GM21381 (cell line): ENCODE measurements around the gene SAMD3.
"Not testable (repeated sequence)": the region's sequence is repeated elsewhere in the genome, so short reads cannot be mapped to it uniquely, and the experiment has no call there.

Experiments
- ATAC-seq: cut with Tn5 transposase; IDR thresholded peaks from one replicate; pipeline ENCODE4 v1.9.1; 2021; ENCODE audit warnings: mild to moderate bottlenecking, moderate library complexity; ENCODE audit not compliant: unreplicated experiment

Gene SAMD3

GRCh38 chr6:130182466-130182865, 40.3 kb downstream of the SAMD3 start:
- ATAC-seq, result no peak

GRCh38 chr6:130178692-130179091, 44.1 kb downstream of the SAMD3 start:
- ATAC-seq, result no peak

- no peak for ATAC-seq
Observed at GRCh38 chr6:130176378-130176777, 46.4 kb downstream of the SAMD3 start.

- not testable (repeated sequence) for ATAC-seq
Observed at GRCh38 chr6:130173377-130174004, 49.3 kb downstream of the SAMD3 start.

- not testable (repeated sequence) for ATAC-seq
Observed at GRCh38 chr6:130170160-130170559, 52.6 kb downstream of the SAMD3 start.

GRCh38 chr6:130167655-130168054, 55.1 kb downstream of the SAMD3 start:
- ATAC-seq, result no peak

GRCh38 chr6:130164251-130164650, 58.5 kb downstream of the SAMD3 start:
- ATAC-seq, result no peak

- ATAC-seq, result no peak
Observed at GRCh38 chr6:130163266-130163665, 59.5 kb downstream of the SAMD3 start.

GRCh38 chr6:130162421-130162820, 60.3 kb downstream of the SAMD3 start:
- no peak for ATAC-seq

- no peak for ATAC-seq
Observed at GRCh38 chr6:130161683-130162404, 60.9 kb downstream of the SAMD3 start.

- ATAC-seq, result no peak
Observed at GRCh38 chr6:130159956-130160355, 62.8 kb downstream of the SAMD3 start.

- no peak for ATAC-seq
Observed at GRCh38 chr6:130158548-130158947, 64.2 kb downstream of the SAMD3 start.

GRCh38 chr6:130158056-130158455, 64.7 kb downstream of the SAMD3 start:
- ATAC-seq, result no peak

GRCh38 chr6:130156908-130157307, 65.8 kb downstream of the SAMD3 start:
- no peak for ATAC-seq

- no peak for ATAC-seq
Observed at GRCh38 chr6:130152908-130153510, 69.7 kb downstream of the SAMD3 start.

GRCh38 chr6:130150906-130151305, 71.8 kb downstream of the SAMD3 start:
- ATAC-seq, result no peak

GRCh38 chr6:130149016-130149415, 73.7 kb downstream of the SAMD3 start:
- not testable (repeated sequence) for ATAC-seq

GRCh38 chr6:130148181-130148580, 74.6 kb downstream of the SAMD3 start:
- no peak for ATAC-seq

- no peak for ATAC-seq
Observed at GRCh38 chr6:130147111-130147510, 75.6 kb downstream of the SAMD3 start.

GRCh38 chr6:130143709-130144108, 79.0 kb downstream of the SAMD3 start:
- no peak for ATAC-seq

- no peak for ATAC-seq
Observed at GRCh38 chr6:130140084-130140483, 82.7 kb downstream of the SAMD3 start.

- peak; percentile 33 for ATAC-seq
Observed at GRCh38 chr6:130138909-130139242, 83.9 kb downstream of the SAMD3 start.
